NB4 (cell line): ENCODE measurements around the gene NPAS2.

Experiments
- CTCF ChIP-seq: IDR thresholded peaks from one replicate; pipeline ENCODE4 v1.5.1; 2012; ENCODE audit warnings: low read depth, low read length
- POLR2A ChIP-seq: IDR thresholded peaks from 2 replicates; pipeline ENCODE4 v1.6.1; 2011; ENCODE audit warnings: mild to moderate bottlenecking; ENCODE audit not compliant: insufficient read length; ENCODE audit errors: extremely low read depth

GRCh38 chr2:100784681-100785080, 35.3 kb upstream of the NPAS2 start:
- no peak for TF ChIP-seq CTCF
- no peak for TF ChIP-seq POLR2A
